B cell (primary cell): ENCODE measurements around the gene RAD51B. TPM values are rescaled to one million over a fixed set of nuclear protein-coding genes. Genes with fewer than 3 reads are reported as not detected.

Source experiments
- ATAC-seq: fragments of 200-7000 bp; cut with Tn5 transposase; one replicate; pipeline ENCODE4 v1.10.0; 2021; ENCODE audit warnings: low read depth, mild to moderate bottlenecking, moderate number of reproducible peaks, moderate library complexity
- CTCF ChIA-PET: fragments of 350-600 bp; sonication (Branson Sonifier 250); formaldehyde crosslinking; loops from one replicate; lab custom pipeline; 2021; ENCODE audit warnings: antibody characterized with exemption, inconsistent platforms; lab: Charles Lee
- POLR2A ChIA-PET: fragments of 350-600 bp; sonication (Branson Sonifier 250); formaldehyde crosslinking; loops from one replicate; lab custom pipeline; 2021; ENCODE audit warnings: antibody characterized with exemption; lab: Charles Lee
- DNase-seq: peaks from one replicate; pipeline ENCODE4 v3.0.0; 2013
- H2AFZ ChIP-seq: 2 replicates; pipeline ENCODE4 v1.6.1; 2012; ENCODE audit warnings: mild to moderate bottlenecking, low read depth, low read length; ENCODE audit not compliant: insufficient read depth, poor library complexity, severe bottlenecking
- H3K27ac ChIP-seq, 2 donors: 1 replicate in 1 of 2; 2 replicates in 1 of 2; pipeline ENCODE4 v1.5.1; 2012 to 2013; ENCODE audit warnings: low read length in 2 of 2, mild to moderate bottlenecking in 2 of 2, moderate library complexity in 1 of 2
- H3K27me3 ChIP-seq, 4 experiments: fragments of 200-600 bp in 1 of 4; sonication (generic) in 1 of 4; replicated peaks in 1 of 4; 1 replicate in 2 of 4; 2 replicates in 2 of 4; pipeline versions ENCODE4 v1.6.1 to v1.7.0; 2013 to 2016; ENCODE audit warnings: low read length in 3 of 4, mild to moderate bottlenecking in 2 of 4, mixed read lengths in 1 of 4, moderate library complexity in 1 of 4; ENCODE audit not compliant: insufficient read depth in 4 of 4, control insufficient read depth in 3 of 4; ENCODE audit errors: control extremely low read depth in 1 of 4
- H3K36me3 ChIP-seq, 2 experiments: replicated peaks in 1 of 2; 1 replicate in 1 of 2; 2 replicates in 1 of 2; pipeline versions ENCODE4 v1.6.1 to v1.7.1; 2013; ENCODE audit warnings: low read length in 1 of 2; ENCODE audit not compliant: insufficient read depth in 2 of 2, control insufficient read depth in 1 of 2; ENCODE audit errors: control extremely low read depth in 1 of 2, extremely low read depth in 1 of 2
- H3K4me1 ChIP-seq, 2 donors: fragments of 200-600 bp in 1 of 2; sonication (generic) in 1 of 2; 1 replicate in 1 of 2; 2 replicates in 1 of 2; pipeline versions ENCODE4 v1.5.1 to v1.6.1; 2013 to 2017; ENCODE audit warnings: low read length in 2 of 2; ENCODE audit not compliant: control insufficient read depth in 2 of 2, insufficient read depth in 2 of 2
- H3K4me2 ChIP-seq: replicated peaks from 2 replicates; pipeline ENCODE3; 2012; ENCODE audit warnings: mild to moderate bottlenecking, low read depth, low read length; ENCODE audit not compliant: poor library complexity, severe bottlenecking
- H3K4me3 ChIP-seq, 5 experiments: fragments of 200-600 bp in 1 of 5; sonication (generic) in 1 of 5; 1 replicate in 3 of 5; 2 replicates in 2 of 5; pipeline versions ENCODE4 v1.5.1 to v1.7.0; 2011 to 2016; ENCODE audit warnings: low read length in 4 of 5, mild to moderate bottlenecking in 4 of 5, low read depth in 2 of 5, control low read depth in 1 of 5, moderate library complexity in 1 of 5; ENCODE audit not compliant: insufficient read depth in 1 of 5; ENCODE audit errors: control extremely low read depth in 1 of 5, extremely low read depth in 1 of 5
- H3K79me2 ChIP-seq: fragments of 200-600 bp; sonication (generic); one replicate; pipeline ENCODE4 v1.6.0; 2016; ENCODE audit warnings: low read length; ENCODE audit not compliant: control insufficient read depth, insufficient read depth
- H3K9ac ChIP-seq: fragments of 200-600 bp; sonication (generic); 2 replicates; pipeline ENCODE4 v1.6.1; 2017; ENCODE audit warnings: mild to moderate bottlenecking, low read length, moderate library complexity
- H3K9me3 ChIP-seq, 3 donors: one replicate each; pipeline versions ENCODE4 v1.6.1 to v1.7.1; 2013; ENCODE audit warnings: low read length in 2 of 3; ENCODE audit not compliant: control insufficient read depth in 2 of 3, insufficient read depth in 1 of 3; ENCODE audit errors: control extremely low read depth in 1 of 3
- H4K20me1 ChIP-seq: 2 replicates; pipeline ENCODE4 v1.6.0; 2012; ENCODE audit warnings: mild to moderate bottlenecking, low read length; ENCODE audit not compliant: insufficient read depth, control insufficient read depth, poor library complexity, severe bottlenecking
- H3K27ac Mint-ChIP-seq: one replicate; pipeline ENCODE4 v1.8.0; 2021; ENCODE audit warnings: mixed read lengths
- H3K27me3 Mint-ChIP-seq: one replicate; pipeline ENCODE4 v1.8.0; 2021; ENCODE audit warnings: mixed read lengths
- H3K4me1 Mint-ChIP-seq: one replicate; pipeline ENCODE4 v1.8.0; 2021; ENCODE audit warnings: mixed read lengths
- H3K4me3 Mint-ChIP-seq: one replicate; pipeline ENCODE4 v1.8.0; 2021; ENCODE audit warnings: mixed read lengths
- H3K9me3 Mint-ChIP-seq: one replicate; pipeline ENCODE4 v1.8.0; 2022; ENCODE audit warnings: mixed read lengths; ENCODE audit not compliant: insufficient read depth
- EZH2 ChIP-seq: IDR thresholded peaks from 2 replicates; pipeline ENCODE4 v1.6.1; 2012; ENCODE audit warnings: borderline replicate concordance, low read depth, mild to moderate bottlenecking, moderate library complexity, low read length; ENCODE audit not compliant: insufficient read depth, poor library complexity, severe bottlenecking
- WGBS: methylation state at CpG from one replicate; pipeline ENCODE4 v1.1.5; 2013; ENCODE audit warnings: missing lambda C conversion rate; ENCODE audit not compliant: insufficient coverage; 5-methylcytosine and 5-hydroxymethylcytosine counted together
- intact Hi-C: fragments of 100-400 bp; cut with micrococcal nuclease; formaldehyde crosslinking; loops from one replicate; pipeline ENCODE4 v1.10.0; 2022
- polyA plus RNA-seq: library from polyadenylated mRNA; depleted of rRNA; stranded (reverse); fragments of >200 nt; gene quantifications from 2 replicates; pipeline ENCODE4 v1.2.3, GENCODE V29; 2012
- total RNA-seq, 2 donors: library from RNA; stranded (reverse); fragments of 120-200 nt in 1 of 2; gene quantifications; 1 replicate in 1 of 2; 2 replicates in 1 of 2; pipeline versions ENCODE4 v1.2.3 to v1.2.4, GENCODE V29; 2013 to 2022
- TF ChIP-seq, protein P1 (sequence below): fragments of 200-600 bp; IDR thresholded peaks from one replicate; pipeline ENCODE4 v1.8.0; 2022; ENCODE audit warnings: antibody characterized with exemption, mild to moderate bottlenecking

RAD51B gene
- total and polyA plus RNA-seq, 2 donors (not counting 1 experiment from before 2014, with no cell fraction given), result 6.5 to 60.6 TPM

DNA sequence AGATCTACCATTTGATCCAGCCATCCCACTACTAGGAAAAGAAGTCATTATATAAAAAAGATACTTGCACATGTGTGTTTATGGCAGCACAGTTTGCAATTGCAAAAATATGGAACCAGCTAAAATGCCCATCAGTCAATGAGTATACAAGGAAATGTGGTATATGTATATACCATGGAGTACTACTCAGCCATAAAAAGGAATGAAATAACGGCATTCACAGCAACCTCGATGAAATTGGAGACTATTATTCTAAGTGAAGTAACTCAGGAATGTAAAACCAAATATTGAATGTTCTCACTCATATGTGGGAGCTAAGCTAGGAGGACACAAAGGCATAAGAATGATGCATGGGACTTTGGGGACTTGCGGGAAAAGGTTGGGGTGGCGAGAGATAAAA, 402.6 kb downstream of the RAD51B start:
- H2AFZ ChIP-seq, result no peak overlapping the region
- whole genome bisulfite sequencing, result no CpG with 5 or more reads among the region's 4 CpGs
- no peaks in the 10 kb centered on the region for H3K79me2 ChIP-seq
- no peaks in the 10 kb centered on the region for H3K27me3 ChIP-seq
- no peaks in the 10 kb centered on the region for H3K36me3 ChIP-seq
- no peak overlapping the region for H3K4me3 Mint-ChIP-seq
- H3K4me2 ChIP-seq, result no peak overlapping the region
- no peak for TF ChIP-seq EZH2
- TF ChIP-seq, protein P1, sequence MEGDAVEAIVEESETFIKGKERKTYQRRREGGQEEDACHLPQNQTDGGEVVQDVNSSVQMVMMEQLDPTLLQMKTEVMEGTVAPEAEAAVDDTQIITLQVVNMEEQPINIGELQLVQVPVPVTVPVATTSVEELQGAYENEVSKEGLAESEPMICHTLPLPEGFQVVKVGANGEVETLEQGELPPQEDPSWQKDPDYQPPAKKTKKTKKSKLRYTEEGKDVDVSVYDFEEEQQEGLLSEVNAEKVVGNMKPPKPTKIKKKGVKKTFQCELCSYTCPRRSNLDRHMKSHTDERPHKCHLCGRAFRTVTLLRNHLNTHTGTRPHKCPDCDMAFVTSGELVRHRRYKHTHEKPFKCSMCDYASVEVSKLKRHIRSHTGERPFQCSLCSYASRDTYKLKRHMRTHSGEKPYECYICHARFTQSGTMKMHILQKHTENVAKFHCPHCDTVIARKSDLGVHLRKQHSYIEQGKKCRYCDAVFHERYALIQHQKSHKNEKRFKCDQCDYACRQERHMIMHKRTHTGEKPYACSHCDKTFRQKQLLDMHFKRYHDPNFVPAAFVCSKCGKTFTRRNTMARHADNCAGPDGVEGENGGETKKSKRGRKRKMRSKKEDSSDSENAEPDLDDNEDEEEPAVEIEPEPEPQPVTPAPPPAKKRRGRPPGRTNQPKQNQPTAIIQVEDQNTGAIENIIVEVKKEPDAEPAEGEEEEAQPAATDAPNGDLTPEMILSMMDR, result no peak
- no peaks in the 10 kb centered on the region for H3K4me1 Mint-ChIP-seq
- ChIA-PET CTCF (no interaction called here), POLR2A (no interaction called here)
- H4K20me1 ChIP-seq, result no peaks in the 10 kb centered on the region
- H3K9ac ChIP-seq, result no peak overlapping the region
- H3K9me3 ChIP-seq, result no peaks in the 10 kb centered on the region
- no peak for ATAC-seq
- peaks cover 3% of the 10 kb centered on the region for H3K9me3 Mint-ChIP-seq
- no peaks in the 10 kb centered on the region for H3K27me3 Mint-ChIP-seq
- H3K27ac Mint-ChIP-seq, result no peak overlapping the region
- no peak for DNase-seq
- no peak overlapping the region for H3K4me3 ChIP-seq
- no peak overlapping the region for H3K27ac ChIP-seq
- intact Hi-C loops, result no loop called here
- H3K4me1 ChIP-seq, result no peaks in the 10 kb centered on the region

DNA sequence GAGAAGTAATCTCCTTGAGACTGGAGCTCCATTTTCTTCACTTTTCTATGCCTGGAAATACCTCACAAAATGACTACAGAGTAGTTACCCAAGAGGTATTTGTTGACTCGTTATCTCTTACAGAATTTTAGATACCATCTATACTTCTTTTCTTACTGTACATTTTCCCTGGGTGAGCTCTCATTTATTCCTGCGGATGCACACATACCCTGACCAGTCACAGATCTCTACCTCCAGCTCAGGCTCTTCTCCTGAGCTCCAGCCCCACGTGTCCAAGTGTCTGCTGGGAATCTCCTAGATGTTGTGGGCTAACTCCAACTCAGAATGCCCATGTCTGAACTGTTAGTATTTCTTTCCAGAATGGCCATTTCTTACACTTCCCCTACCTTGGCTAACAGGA, 403.1 kb downstream of the RAD51B start:
- Histone ChIP-seq H3K4me3 (no peak overlapping the region), H3K4me1 (no peaks in the 10 kb centered on the region), H4K20me1 (no peaks in the 10 kb centered on the region), H3K4me2 (no peak overlapping the region), H3K36me3 (no peaks in the 10 kb centered on the region), H3K79me2 (no peaks in the 10 kb centered on the region), H3K27ac (no peak overlapping the region), H2AFZ (no peak overlapping the region), H3K9me3 (no peaks in the 10 kb centered on the region), H3K9ac (no peak overlapping the region), H3K27me3 (no peaks in the 10 kb centered on the region)
- 97% methylated on average over 3 of the region's 3 CpGs for WGBS
- ChIA-PET CTCF (no interaction called here), POLR2A (no interaction called here)
- no peak overlapping the region for H3K4me3 Mint-ChIP-seq
- TF ChIP-seq, protein P1, result no peak
- TF ChIP-seq EZH2, result no peak
- no peaks in the 10 kb centered on the region for H3K27me3 Mint-ChIP-seq
- H3K9me3 Mint-ChIP-seq, result peaks cover 3% of the 10 kb centered on the region
- no peak overlapping the region for H3K27ac Mint-ChIP-seq
- DNase-seq (no peak), ATAC-seq (no peak)
- no peaks in the 10 kb centered on the region for H3K4me1 Mint-ChIP-seq
- intact Hi-C loops, result no loop called here
